ENCODE measurements around the gene BTBD7.
"Not testable (repeated sequence)": the region's sequence is repeated elsewhere in the genome, so short reads cannot be mapped to it uniquely, and the experiment has no call there.

BTBD7 gene

GRCh38 chr14:93245764-93246420 lies 86.9 kb downstream of the BTBD7 start:
- no peak for DNase-seq (ENCODE audit: extremely low read depth, low read depth)
- TF ChIP-seq CTCF (IDR thresholded peaks at IDR 0.05; ENCODE audit: low read depth, low read length): no peak

GRCh38 chr14:93240678-93241000 lies 92.2 kb downstream of the BTBD7 start:
- DNase-seq (ENCODE audit: extremely low read depth, low read depth): no peak
- no peak for TF ChIP-seq CTCF (IDR thresholded peaks at IDR 0.05; ENCODE audit: low read depth, low read length)

GRCh38 chr14:93239869-93240677 lies 92.8 kb downstream of the BTBD7 start:
- no peak for DNase-seq (ENCODE audit: extremely low read depth, low read depth)
- TF ChIP-seq CTCF (IDR thresholded peaks at IDR 0.05; ENCODE audit: low read depth, low read length): no peak

- no peak for TF ChIP-seq CTCF (IDR thresholded peaks at IDR 0.05; ENCODE audit: low read depth, low read length)
- no peak for DNase-seq (ENCODE audit: extremely low read depth, low read depth)
Measured at GRCh38 chr14:93234798-93235197, 98.0 kb downstream of the BTBD7 start.

- DNase-seq (ENCODE audit: extremely low read depth, low read depth): not testable (repeated sequence)
Measured at GRCh38 chr14:93233078-93233477, 99.8 kb downstream of the BTBD7 start.

- no peak for DNase-seq (ENCODE audit: extremely low read depth, low read depth)
- no peak for TF ChIP-seq CTCF (IDR thresholded peaks at IDR 0.05; ENCODE audit: low read depth, low read length)
Measured at GRCh38 chr14:93232159-93232558, 100.7 kb downstream of the BTBD7 start.

- no peak for DNase-seq (ENCODE audit: extremely low read depth, low read depth)
- no peak for TF ChIP-seq CTCF (IDR thresholded peaks at IDR 0.05; ENCODE audit: low read depth, low read length)
Measured at GRCh38 chr14:93231129-93231979, 101.5 kb downstream of the BTBD7 start.

Data from AG09319 (cell line).